Neuron (in vitro differentiated cells): ENCODE data around the gene EXOC3.

Experiments
- H2AFZ ChIP-seq: one replicate; pipeline ENCODE4 v1.6.1; 2013; ENCODE audit warnings: low read depth, mild to moderate bottlenecking, inconsistent platforms, low read length, moderate library complexity
- H3K27me3 ChIP-seq: one replicate; pipeline ENCODE4 v1.6.1; 2013; ENCODE audit warnings: low read length; ENCODE audit not compliant: insufficient read depth
- H3K36me3 ChIP-seq: one replicate; pipeline ENCODE4 v1.6.1; 2013; ENCODE audit warnings: low read length; ENCODE audit not compliant: insufficient read depth
- H3K4me1 ChIP-seq: one replicate; pipeline ENCODE4 v1.6.1; 2013; ENCODE audit warnings: low read length; ENCODE audit not compliant: insufficient read depth
- H3K4me3 ChIP-seq: 2 replicates; pipeline ENCODE4 v1.5.1; 2013; ENCODE audit warnings: mild to moderate bottlenecking, low read length, moderate library complexity
- H3K9me3 ChIP-seq: one replicate; pipeline ENCODE4 v1.6.1; 2013; ENCODE audit warnings: low read length

The EXOC3 gene

GRCh38 chr5:415928-416635 is 26.9 kb upstream of the EXOC3 start:
- Histone ChIP-seq H3K4me1 (peaks cover 21% of the 10 kb centered on the region), H3K36me3 (no peaks in the 10 kb centered on the region), H3K9me3 (no peaks in the 10 kb centered on the region), H3K4me3 (no peak overlapping the region), H2AFZ (peak overlapping the region; percentile 4), H3K27me3 (no peaks in the 10 kb centered on the region)

- Histone ChIP-seq H3K36me3 (no peaks in the 10 kb centered on the region), H3K4me1 (peaks cover 21% of the 10 kb centered on the region), H3K27me3 (no peaks in the 10 kb centered on the region), H3K9me3 (no peaks in the 10 kb centered on the region), H2AFZ (no peak overlapping the region), H3K4me3 (no peak overlapping the region)
These were observed 26.4 kb upstream of the EXOC3 start for GRCh38 chr5:416636-416960.

- Histone ChIP-seq H3K27me3 (no peaks in the 10 kb centered on the region), H3K36me3 (no peaks in the 10 kb centered on the region), H3K4me1 (peaks cover 21% of the 10 kb centered on the region), H2AFZ (no peak overlapping the region), H3K4me3 (no peak overlapping the region), H3K9me3 (no peaks in the 10 kb centered on the region)
These were observed 25.4 kb upstream of the EXOC3 start for GRCh38 chr5:417301-418161.

- peaks cover 21% of the 10 kb centered on the region for H3K4me1 ChIP-seq
- no peak overlapping the region for H2AFZ ChIP-seq
- no peaks in the 10 kb centered on the region for H3K27me3 ChIP-seq
- H3K4me3 ChIP-seq: no peak overlapping the region
- H3K9me3 ChIP-seq: no peaks in the 10 kb centered on the region
- H3K36me3 ChIP-seq: no peaks in the 10 kb centered on the region
These were observed 24.5 kb upstream of the EXOC3 start for GRCh38 chr5:418162-419121.

GRCh38 chr5:419970-420369 is 23.0 kb upstream of the EXOC3 start:
- Histone ChIP-seq H3K4me1 (peaks cover 20% of the 10 kb centered on the region), H3K36me3 (no peaks in the 10 kb centered on the region), H3K27me3 (no peaks in the 10 kb centered on the region), H3K4me3 (no peak overlapping the region), H2AFZ (no peak overlapping the region), H3K9me3 (no peaks in the 10 kb centered on the region)

GRCh38 chr5:420632-421286 is 22.2 kb upstream of the EXOC3 start:
- no peaks in the 10 kb centered on the region for H3K36me3 ChIP-seq
- no peaks in the 10 kb centered on the region for H3K9me3 ChIP-seq
- peaks cover 17% of the 10 kb centered on the region for H3K4me1 ChIP-seq
- no peak overlapping the region for H3K4me3 ChIP-seq
- H2AFZ ChIP-seq: no peak overlapping the region
- no peaks in the 10 kb centered on the region for H3K27me3 ChIP-seq

GRCh38 chr5:421287-421880 is 21.6 kb upstream of the EXOC3 start:
- Histone ChIP-seq H2AFZ (no peak overlapping the region), H3K9me3 (no peaks in the 10 kb centered on the region), H3K27me3 (no peaks in the 10 kb centered on the region), H3K4me1 (peaks cover 11% of the 10 kb centered on the region), H3K36me3 (no peaks in the 10 kb centered on the region), H3K4me3 (no peak overlapping the region)

GRCh38 chr5:421901-422300 is 21.1 kb upstream of the EXOC3 start:
- H2AFZ ChIP-seq: no peak overlapping the region
- H3K36me3 ChIP-seq: no peaks in the 10 kb centered on the region
- no peaks in the 10 kb centered on the region for H3K9me3 ChIP-seq
- H3K27me3 ChIP-seq: no peaks in the 10 kb centered on the region
- no peak overlapping the region for H3K4me3 ChIP-seq
- peaks cover 11% of the 10 kb centered on the region for H3K4me1 ChIP-seq

GRCh38 chr5:422323-423232 is 20.4 kb upstream of the EXOC3 start:
- H3K36me3 ChIP-seq: no peaks in the 10 kb centered on the region
- H3K9me3 ChIP-seq: no peaks in the 10 kb centered on the region
- peaks cover 8% of the 10 kb centered on the region for H3K4me1 ChIP-seq
- H2AFZ ChIP-seq: no peak overlapping the region
- no peaks in the 10 kb centered on the region for H3K27me3 ChIP-seq
- H3K4me3 ChIP-seq: no peak overlapping the region

- H3K9me3 ChIP-seq: peaks cover 2% of the 10 kb centered on the region
- H3K4me3 ChIP-seq: no peak overlapping the region
- H3K4me1 ChIP-seq: peaks cover 3% of the 10 kb centered on the region
- H3K36me3 ChIP-seq: no peaks in the 10 kb centered on the region
- no peaks in the 10 kb centered on the region for H3K27me3 ChIP-seq
- no peak overlapping the region for H2AFZ ChIP-seq
These were observed 19.8 kb upstream of the EXOC3 start for GRCh38 chr5:423233-423565.

GRCh38 chr5:423626-424261 is 19.2 kb upstream of the EXOC3 start:
- Histone ChIP-seq H3K4me1 (peaks cover 3% of the 10 kb centered on the region), H3K36me3 (no peaks in the 10 kb centered on the region), H3K27me3 (no peaks in the 10 kb centered on the region)

More at GRCh38 chr5:423626-424261, 19.2 kb upstream of the EXOC3 start:
- no peak overlapping the region for H3K4me3 ChIP-seq
- H2AFZ ChIP-seq: no peak overlapping the region
- peaks cover 4% of the 10 kb centered on the region for H3K9me3 ChIP-seq
